ENCODE measurements around the gene EPHB2.

The EPHB2 gene

DNA sequence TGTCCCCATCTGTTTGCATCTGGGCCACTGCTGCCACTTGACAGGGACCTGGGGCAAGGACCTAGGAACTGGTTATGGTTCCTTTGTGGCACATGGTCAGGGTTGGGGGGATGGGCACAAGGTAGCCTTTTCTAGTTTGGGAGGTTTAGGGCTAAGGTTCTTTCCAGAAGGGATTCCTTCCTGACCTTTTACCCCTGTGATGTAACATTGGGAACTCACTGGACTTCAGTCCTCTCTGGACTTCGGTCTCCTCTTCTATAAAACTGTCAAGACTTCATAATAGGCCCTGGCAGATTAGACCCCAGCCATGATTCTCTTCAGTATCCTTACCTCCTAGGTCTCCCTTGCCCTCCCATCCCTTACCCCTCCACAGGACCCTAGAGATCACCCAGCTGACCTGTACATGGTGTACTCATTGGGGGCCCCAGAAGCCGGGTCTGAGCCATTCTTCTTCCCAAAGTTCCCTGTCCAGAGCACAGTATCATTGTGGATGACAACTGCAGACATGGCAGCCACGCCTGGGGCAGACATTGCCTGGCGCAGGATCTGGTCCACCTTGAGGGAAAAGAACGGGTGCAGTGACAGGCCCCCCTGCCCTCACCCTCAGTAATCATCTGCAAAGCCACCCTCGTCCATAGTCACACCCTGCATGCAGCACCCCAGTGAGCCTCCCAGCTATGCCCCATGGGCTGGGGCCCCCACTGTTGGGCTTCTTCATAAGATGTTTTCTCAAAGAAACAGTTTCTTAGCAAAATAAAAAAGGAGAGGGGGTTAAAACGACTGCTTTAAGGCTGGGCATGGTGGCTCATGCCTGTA lies 249.1 kb downstream of the EPHB2 start:
- no peak for DNase-seq

DNA sequence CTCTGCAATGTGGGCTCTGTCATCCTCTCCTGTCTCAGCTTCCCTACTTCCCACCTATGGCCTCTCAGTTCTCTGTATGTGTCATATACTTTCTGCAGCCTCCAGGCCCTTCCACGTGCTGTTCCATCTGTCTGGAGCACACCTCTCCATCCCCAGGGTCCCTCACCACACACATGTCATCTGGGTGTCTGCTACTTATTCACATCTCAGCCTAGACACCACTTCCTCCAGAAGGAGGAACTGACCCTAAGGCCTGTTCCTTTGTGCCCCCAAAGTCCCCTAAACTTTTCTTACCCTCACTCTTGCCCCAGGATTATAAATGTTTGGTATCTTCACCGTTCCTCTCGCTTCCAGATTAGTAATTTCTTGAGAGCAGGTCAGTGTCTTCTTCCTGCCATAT lies 251.9 kb downstream of the EPHB2 start:
- DNase-seq, result no peak

DNA sequence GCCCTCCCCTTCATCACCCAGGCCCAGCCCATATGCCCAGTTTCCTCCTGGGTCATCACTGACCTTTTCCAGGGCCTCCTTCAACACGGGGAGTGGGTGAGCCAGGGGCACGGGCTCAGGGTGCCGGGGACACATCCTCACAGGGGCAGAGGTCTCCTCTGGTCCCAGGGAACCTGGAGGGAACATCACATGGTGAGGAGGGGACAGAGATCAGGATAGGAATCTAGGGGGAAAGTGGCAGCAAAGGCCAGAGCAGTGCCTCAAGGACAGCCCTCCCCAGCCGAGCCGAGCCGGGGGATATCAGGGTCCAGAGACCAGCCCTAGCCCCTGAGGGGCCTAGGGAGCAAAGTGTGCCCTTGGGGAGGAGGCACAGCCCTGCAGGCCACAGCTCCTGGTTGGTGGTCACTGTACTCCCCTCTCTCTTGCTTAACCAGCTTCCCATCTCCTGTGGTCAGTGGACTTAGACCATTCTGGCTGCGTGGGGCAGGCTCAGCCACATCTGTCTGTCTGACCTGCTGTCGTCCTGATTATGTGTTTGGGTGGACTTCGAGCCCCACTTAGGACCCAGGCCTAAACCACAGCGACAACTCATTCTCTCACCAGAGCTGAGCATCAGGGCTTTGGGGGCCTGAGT lies 252.5 kb downstream of the EPHB2 start:
- no peak for DNase-seq

DNA sequence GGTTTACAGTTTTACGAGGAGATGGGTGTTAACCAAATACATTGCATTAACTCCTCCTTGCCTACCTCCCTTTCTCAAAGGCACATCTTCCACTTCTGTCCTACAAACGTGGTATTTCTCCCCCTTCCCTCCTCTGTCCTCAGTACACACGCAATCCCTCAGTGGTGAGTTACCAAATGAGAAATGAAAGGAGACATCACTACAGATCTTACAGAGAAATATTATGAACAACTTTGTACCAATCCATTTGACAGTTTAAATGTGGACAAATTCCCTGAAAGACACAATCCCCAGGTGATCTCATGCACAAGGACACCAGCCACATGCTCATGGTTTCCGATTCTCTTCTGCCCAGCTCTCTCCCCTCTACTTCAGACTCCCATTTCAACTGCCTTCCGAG lies 255.7 kb downstream of the EPHB2 start:
- no peak for DNase-seq

DNA sequence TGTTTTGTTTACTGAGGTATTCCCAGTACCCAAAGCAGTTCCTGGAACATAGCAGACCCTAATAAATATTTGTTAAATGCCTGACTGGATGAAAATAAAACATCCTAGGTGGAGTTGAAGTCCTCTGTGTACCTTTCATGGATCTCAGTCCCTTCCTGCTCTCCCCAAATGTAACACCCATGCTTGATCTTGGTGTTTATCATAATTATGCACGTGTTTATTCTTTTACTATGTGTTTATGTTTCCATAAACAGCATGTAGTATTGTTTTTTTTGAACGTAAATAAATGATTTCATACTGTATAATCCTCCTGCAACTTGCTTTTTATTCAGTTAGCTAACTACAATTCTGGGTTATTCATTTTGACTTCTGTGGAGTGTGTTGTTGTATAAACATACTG lies 257.2 kb downstream of the EPHB2 start:
- no peak for DNase-seq

DNA sequence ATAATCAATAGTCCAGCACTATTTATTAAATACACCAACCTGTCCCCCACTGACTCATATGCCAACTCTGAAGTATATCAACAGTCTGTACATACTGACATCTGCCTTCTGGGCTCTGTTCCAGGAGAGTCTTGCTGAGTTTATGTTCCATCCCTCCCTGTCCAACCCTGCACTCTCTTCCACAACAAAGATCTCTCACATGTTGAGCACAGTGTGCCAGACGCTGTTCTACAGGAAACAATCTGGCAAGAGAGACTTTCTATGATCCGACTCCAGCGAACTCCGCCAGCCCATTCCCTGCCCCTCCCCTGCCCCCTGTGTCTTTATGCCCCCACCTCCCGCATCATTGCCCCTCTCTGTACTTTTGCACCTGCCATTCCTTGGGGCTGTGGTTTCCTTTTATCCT lies 258.7 kb downstream of the EPHB2 start:
- DNase-seq, result peak; percentile 63

DNA sequence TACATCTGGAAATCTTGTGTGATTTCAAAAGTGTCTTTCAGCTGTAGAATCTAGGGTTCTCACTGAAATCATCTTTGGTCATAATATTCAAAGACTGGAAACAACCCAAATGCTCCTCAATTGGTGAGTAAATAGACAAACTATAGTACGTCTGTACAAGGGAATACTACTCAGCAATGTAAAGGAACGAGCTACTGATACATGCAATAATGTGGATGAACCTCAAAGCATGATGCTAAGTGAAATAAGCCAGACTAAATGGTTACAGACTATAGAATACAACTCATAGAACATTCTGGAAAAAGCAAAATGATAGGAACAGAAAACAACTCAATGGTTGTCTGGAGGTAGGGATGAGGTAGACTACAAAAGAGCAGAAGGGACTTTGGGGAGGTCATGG lies 259.5 kb downstream of the EPHB2 start:
- DNase-seq, result no peak
